B cell (primary cell): ENCODE results near the gene ARRB1. TPM values are rescaled to one million over a fixed set of nuclear protein-coding genes. Genes with fewer than 3 reads are reported as not detected.

Source experiments
- ATAC-seq: fragments of 200-7000 bp; cut with Tn5 transposase; one replicate; pipeline ENCODE4 v1.10.0; 2021; ENCODE audit warnings: low read depth, mild to moderate bottlenecking, moderate number of reproducible peaks, moderate library complexity
- CTCF ChIA-PET: fragments of 350-600 bp; sonication (Branson Sonifier 250); formaldehyde crosslinking; loops from one replicate; lab custom pipeline; 2021; ENCODE audit warnings: antibody characterized with exemption, inconsistent platforms; lab: Charles Lee
- POLR2A ChIA-PET: fragments of 350-600 bp; sonication (Branson Sonifier 250); formaldehyde crosslinking; loops from one replicate; lab custom pipeline; 2021; ENCODE audit warnings: antibody characterized with exemption; lab: Charles Lee
- DNase-seq: peaks from one replicate; pipeline ENCODE4 v3.0.0; 2013
- H2AFZ ChIP-seq: 2 replicates; pipeline ENCODE4 v1.6.1; 2012; ENCODE audit warnings: mild to moderate bottlenecking, low read depth, low read length; ENCODE audit not compliant: insufficient read depth, poor library complexity, severe bottlenecking
- H3K27ac ChIP-seq, 2 donors: 1 replicate in 1 of 2; 2 replicates in 1 of 2; pipeline ENCODE4 v1.5.1; 2012 to 2013; ENCODE audit warnings: low read length in 2 of 2, mild to moderate bottlenecking in 2 of 2, moderate library complexity in 1 of 2
- H3K27me3 ChIP-seq, 4 experiments: fragments of 200-600 bp in 1 of 4; sonication (generic) in 1 of 4; replicated peaks in 1 of 4; 1 replicate in 2 of 4; 2 replicates in 2 of 4; pipeline versions ENCODE4 v1.6.1 to v1.7.0; 2013 to 2016; ENCODE audit warnings: low read length in 3 of 4, mild to moderate bottlenecking in 2 of 4, mixed read lengths in 1 of 4, moderate library complexity in 1 of 4; ENCODE audit not compliant: insufficient read depth in 4 of 4, control insufficient read depth in 3 of 4; ENCODE audit errors: control extremely low read depth in 1 of 4
- H3K36me3 ChIP-seq, 2 experiments: replicated peaks in 1 of 2; 1 replicate in 1 of 2; 2 replicates in 1 of 2; pipeline versions ENCODE4 v1.6.1 to v1.7.1; 2013; ENCODE audit warnings: low read length in 1 of 2; ENCODE audit not compliant: insufficient read depth in 2 of 2, control insufficient read depth in 1 of 2; ENCODE audit errors: control extremely low read depth in 1 of 2, extremely low read depth in 1 of 2
- H3K4me1 ChIP-seq, 2 donors: fragments of 200-600 bp in 1 of 2; sonication (generic) in 1 of 2; 1 replicate in 1 of 2; 2 replicates in 1 of 2; pipeline versions ENCODE4 v1.5.1 to v1.6.1; 2013 to 2017; ENCODE audit warnings: low read length in 2 of 2; ENCODE audit not compliant: control insufficient read depth in 2 of 2, insufficient read depth in 2 of 2
- H3K4me2 ChIP-seq: replicated peaks from 2 replicates; pipeline ENCODE3; 2012; ENCODE audit warnings: mild to moderate bottlenecking, low read depth, low read length; ENCODE audit not compliant: poor library complexity, severe bottlenecking
- H3K4me3 ChIP-seq, 5 experiments: fragments of 200-600 bp in 1 of 5; sonication (generic) in 1 of 5; 1 replicate in 3 of 5; 2 replicates in 2 of 5; pipeline versions ENCODE4 v1.5.1 to v1.7.0; 2011 to 2016; ENCODE audit warnings: low read length in 4 of 5, mild to moderate bottlenecking in 4 of 5, low read depth in 2 of 5, control low read depth in 1 of 5, moderate library complexity in 1 of 5; ENCODE audit not compliant: insufficient read depth in 1 of 5; ENCODE audit errors: control extremely low read depth in 1 of 5, extremely low read depth in 1 of 5
- H3K79me2 ChIP-seq: fragments of 200-600 bp; sonication (generic); one replicate; pipeline ENCODE4 v1.6.0; 2016; ENCODE audit warnings: low read length; ENCODE audit not compliant: control insufficient read depth, insufficient read depth
- H3K9ac ChIP-seq: fragments of 200-600 bp; sonication (generic); 2 replicates; pipeline ENCODE4 v1.6.1; 2017; ENCODE audit warnings: mild to moderate bottlenecking, low read length, moderate library complexity
- H3K9me3 ChIP-seq, 3 donors: one replicate each; pipeline versions ENCODE4 v1.6.1 to v1.7.1; 2013; ENCODE audit warnings: low read length in 2 of 3; ENCODE audit not compliant: control insufficient read depth in 2 of 3, insufficient read depth in 1 of 3; ENCODE audit errors: control extremely low read depth in 1 of 3
- H4K20me1 ChIP-seq: 2 replicates; pipeline ENCODE4 v1.6.0; 2012; ENCODE audit warnings: mild to moderate bottlenecking, low read length; ENCODE audit not compliant: insufficient read depth, control insufficient read depth, poor library complexity, severe bottlenecking
- H3K27ac Mint-ChIP-seq: one replicate; pipeline ENCODE4 v1.8.0; 2021; ENCODE audit warnings: mixed read lengths
- H3K27me3 Mint-ChIP-seq: one replicate; pipeline ENCODE4 v1.8.0; 2021; ENCODE audit warnings: mixed read lengths
- H3K4me1 Mint-ChIP-seq: one replicate; pipeline ENCODE4 v1.8.0; 2021; ENCODE audit warnings: mixed read lengths
- H3K4me3 Mint-ChIP-seq: one replicate; pipeline ENCODE4 v1.8.0; 2021; ENCODE audit warnings: mixed read lengths
- H3K9me3 Mint-ChIP-seq: one replicate; pipeline ENCODE4 v1.8.0; 2022; ENCODE audit warnings: mixed read lengths; ENCODE audit not compliant: insufficient read depth
- EZH2 ChIP-seq: IDR thresholded peaks from 2 replicates; pipeline ENCODE4 v1.6.1; 2012; ENCODE audit warnings: borderline replicate concordance, low read depth, mild to moderate bottlenecking, moderate library complexity, low read length; ENCODE audit not compliant: insufficient read depth, poor library complexity, severe bottlenecking
- WGBS: methylation state at CpG from one replicate; pipeline ENCODE4 v1.1.5; 2013; ENCODE audit warnings: missing lambda C conversion rate; ENCODE audit not compliant: insufficient coverage; 5-methylcytosine and 5-hydroxymethylcytosine counted together
- intact Hi-C: fragments of 100-400 bp; cut with micrococcal nuclease; formaldehyde crosslinking; loops from one replicate; pipeline ENCODE4 v1.10.0; 2022
- polyA plus RNA-seq: library from polyadenylated mRNA; depleted of rRNA; stranded (reverse); fragments of >200 nt; gene quantifications from 2 replicates; pipeline ENCODE4 v1.2.3, GENCODE V29; 2012
- total RNA-seq, 2 donors: library from RNA; stranded (reverse); fragments of 120-200 nt in 1 of 2; gene quantifications; 1 replicate in 1 of 2; 2 replicates in 1 of 2; pipeline versions ENCODE4 v1.2.3 to v1.2.4, GENCODE V29; 2013 to 2022
- TF ChIP-seq, protein P1 (sequence below): fragments of 200-600 bp; IDR thresholded peaks from one replicate; pipeline ENCODE4 v1.8.0; 2022; ENCODE audit warnings: antibody characterized with exemption, mild to moderate bottlenecking

The ARRB1 gene
- total and polyA plus RNA-seq, 2 donors (not counting 1 experiment from before 2014, with no cell fraction given), result 1.0 to 1.9 TPM

DNA sequence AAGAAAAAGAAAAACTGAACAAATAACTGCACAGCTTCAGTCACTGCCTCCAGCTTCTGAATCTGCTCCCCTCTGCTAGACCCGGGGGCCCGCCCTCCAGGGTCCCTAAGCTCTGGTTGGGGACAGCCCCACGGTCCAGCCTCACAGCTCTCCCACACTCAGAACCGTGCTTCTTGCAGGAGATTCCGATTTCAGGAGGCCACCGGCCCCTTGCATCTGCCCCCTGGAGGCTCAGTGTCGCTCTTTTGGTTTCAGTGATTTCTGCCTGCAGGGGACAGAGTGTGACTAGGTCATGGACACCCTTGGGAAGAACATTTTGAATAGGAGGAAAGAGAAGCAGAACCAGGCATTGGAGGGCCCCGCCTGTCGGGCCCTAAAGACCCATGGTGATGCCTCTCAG is 24.7 kb upstream of the ARRB1 start:
- Mint-ChIP-seq H3K27me3 (peaks cover 4% of the 10 kb centered on the region), H3K4me1 (no peaks in the 10 kb centered on the region), H3K27ac (no peak overlapping the region), H3K4me3 (no peak overlapping the region), H3K9me3 (no peaks in the 10 kb centered on the region)
- no peaks in the 10 kb centered on the region for H3K9me3 ChIP-seq
- DNase-seq (no peak), ATAC-seq (no peak)
- no peak overlapping the region for H3K9ac ChIP-seq
- ChIA-PET CTCF (interaction anchor here (2.3 kb wide), 1 partner anchor 9 kb away, joined by 7 read pairs; no protein-coding TSS in a partner anchor), POLR2A (no interaction called here)
- H3K4me3 ChIP-seq, result no peak overlapping the region
- intact Hi-C loops, result no loop called here
- H2AFZ ChIP-seq, result no peak overlapping the region
- no peak overlapping the region for H3K27ac ChIP-seq
- 83% methylated on average over 7 of the region's 9 CpGs for WGBS
- no peaks in the 10 kb centered on the region for H3K27me3 ChIP-seq
- TF ChIP-seq, protein P1, sequence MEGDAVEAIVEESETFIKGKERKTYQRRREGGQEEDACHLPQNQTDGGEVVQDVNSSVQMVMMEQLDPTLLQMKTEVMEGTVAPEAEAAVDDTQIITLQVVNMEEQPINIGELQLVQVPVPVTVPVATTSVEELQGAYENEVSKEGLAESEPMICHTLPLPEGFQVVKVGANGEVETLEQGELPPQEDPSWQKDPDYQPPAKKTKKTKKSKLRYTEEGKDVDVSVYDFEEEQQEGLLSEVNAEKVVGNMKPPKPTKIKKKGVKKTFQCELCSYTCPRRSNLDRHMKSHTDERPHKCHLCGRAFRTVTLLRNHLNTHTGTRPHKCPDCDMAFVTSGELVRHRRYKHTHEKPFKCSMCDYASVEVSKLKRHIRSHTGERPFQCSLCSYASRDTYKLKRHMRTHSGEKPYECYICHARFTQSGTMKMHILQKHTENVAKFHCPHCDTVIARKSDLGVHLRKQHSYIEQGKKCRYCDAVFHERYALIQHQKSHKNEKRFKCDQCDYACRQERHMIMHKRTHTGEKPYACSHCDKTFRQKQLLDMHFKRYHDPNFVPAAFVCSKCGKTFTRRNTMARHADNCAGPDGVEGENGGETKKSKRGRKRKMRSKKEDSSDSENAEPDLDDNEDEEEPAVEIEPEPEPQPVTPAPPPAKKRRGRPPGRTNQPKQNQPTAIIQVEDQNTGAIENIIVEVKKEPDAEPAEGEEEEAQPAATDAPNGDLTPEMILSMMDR, result no peak
- TF ChIP-seq EZH2, result no peak
- H3K79me2 ChIP-seq, result no peaks in the 10 kb centered on the region
- no peaks in the 10 kb centered on the region for H4K20me1 ChIP-seq
- H3K4me2 ChIP-seq, result no peak overlapping the region
- no peaks in the 10 kb centered on the region for H3K36me3 ChIP-seq
- no peaks in the 10 kb centered on the region for H3K4me1 ChIP-seq

DNA sequence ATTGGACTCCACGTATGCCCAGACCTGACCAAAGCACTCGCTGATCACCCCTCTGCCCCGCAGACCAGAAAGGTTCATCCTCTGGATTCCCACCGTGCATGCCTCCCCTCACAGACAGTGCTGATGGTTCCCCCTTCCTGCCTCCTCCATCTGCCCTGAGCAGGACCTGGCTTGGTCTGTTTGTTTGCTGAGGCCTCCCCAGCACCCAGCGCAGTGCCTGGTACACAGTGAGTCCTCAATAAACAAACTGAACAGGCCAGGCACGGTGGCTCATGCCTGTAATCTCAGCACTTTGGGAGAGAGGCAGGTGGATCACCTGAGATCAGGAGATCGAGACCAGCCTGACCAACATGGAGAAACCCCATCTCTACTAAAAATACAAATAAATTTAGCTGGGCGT is 24.2 kb upstream of the ARRB1 start:
- CTCF ChIA-PET, result interaction anchor here (1.2 to 2.3 kb wide), 2 partner anchors 10 to 93 kb away, joined by 3 to 7 read pairs; no protein-coding TSS in a partner anchor
- no peak overlapping the region for H3K9ac ChIP-seq
- no peak overlapping the region for H3K27ac Mint-ChIP-seq

More for the DNA sequence above, 24.2 kb upstream of the ARRB1 start:
- H3K79me2 ChIP-seq, result no peaks in the 10 kb centered on the region
- no peak overlapping the region for H3K27ac ChIP-seq
- ATAC-seq (no peak), DNase-seq (no peak)
- H3K9me3 ChIP-seq, result no peaks in the 10 kb centered on the region
- H3K4me1 ChIP-seq, result no peaks in the 10 kb centered on the region
- no peaks in the 10 kb centered on the region for H3K27me3 ChIP-seq
- no peaks in the 10 kb centered on the region for H4K20me1 ChIP-seq
- 96% methylated on average over 6 of the region's 8 CpGs for WGBS
- H3K4me2 ChIP-seq, result no peak overlapping the region
- Mint-ChIP-seq H3K9me3 (no peaks in the 10 kb centered on the region), H3K4me1 (no peaks in the 10 kb centered on the region), H3K4me3 (no peak overlapping the region), H3K27me3 (peaks cover 4% of the 10 kb centered on the region)
- TF ChIP-seq, protein P1, result no peak
- H3K36me3 ChIP-seq, result no peaks in the 10 kb centered on the region
- intact Hi-C loops, result no loop called here
- H2AFZ ChIP-seq, result no peak overlapping the region
- no peak overlapping the region for H3K4me3 ChIP-seq
- POLR2A ChIA-PET, result no interaction called here
